ENCODE results near the gene IGF1R.

The IGF1R gene

DNA sequence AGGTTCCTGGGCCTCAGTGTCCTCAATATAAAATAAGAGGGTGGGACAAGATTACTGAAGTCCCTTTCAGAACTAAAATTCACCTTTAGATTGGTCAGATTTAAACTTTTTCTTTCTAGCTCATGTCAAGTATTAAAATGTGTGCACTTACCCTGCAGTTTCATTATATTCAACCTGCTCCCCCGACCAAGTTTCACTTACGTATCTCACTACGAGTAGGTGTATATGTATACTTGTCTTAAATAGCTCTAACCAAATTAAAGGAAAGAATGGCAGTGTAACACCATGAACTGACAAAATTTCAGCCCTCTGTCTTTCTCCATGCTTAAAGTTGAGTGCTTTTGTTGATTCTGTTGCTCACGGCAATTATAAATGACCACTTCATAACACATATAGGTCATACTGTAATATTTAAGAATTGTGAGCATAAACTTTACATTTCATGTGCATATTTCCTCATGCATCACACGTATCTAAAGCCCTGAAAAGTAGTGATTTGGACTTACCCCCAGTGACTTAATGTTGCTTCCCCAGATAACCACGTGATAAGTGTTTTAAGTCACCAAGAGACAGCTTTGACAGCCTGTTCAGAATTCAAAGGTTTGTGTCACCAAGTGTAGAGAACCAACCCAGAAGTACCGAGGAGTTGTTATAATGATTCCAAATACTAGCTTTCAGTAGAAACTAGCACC, 289.2 kb downstream of the IGF1R start:
- TF ChIP-seq, protein P1, sequence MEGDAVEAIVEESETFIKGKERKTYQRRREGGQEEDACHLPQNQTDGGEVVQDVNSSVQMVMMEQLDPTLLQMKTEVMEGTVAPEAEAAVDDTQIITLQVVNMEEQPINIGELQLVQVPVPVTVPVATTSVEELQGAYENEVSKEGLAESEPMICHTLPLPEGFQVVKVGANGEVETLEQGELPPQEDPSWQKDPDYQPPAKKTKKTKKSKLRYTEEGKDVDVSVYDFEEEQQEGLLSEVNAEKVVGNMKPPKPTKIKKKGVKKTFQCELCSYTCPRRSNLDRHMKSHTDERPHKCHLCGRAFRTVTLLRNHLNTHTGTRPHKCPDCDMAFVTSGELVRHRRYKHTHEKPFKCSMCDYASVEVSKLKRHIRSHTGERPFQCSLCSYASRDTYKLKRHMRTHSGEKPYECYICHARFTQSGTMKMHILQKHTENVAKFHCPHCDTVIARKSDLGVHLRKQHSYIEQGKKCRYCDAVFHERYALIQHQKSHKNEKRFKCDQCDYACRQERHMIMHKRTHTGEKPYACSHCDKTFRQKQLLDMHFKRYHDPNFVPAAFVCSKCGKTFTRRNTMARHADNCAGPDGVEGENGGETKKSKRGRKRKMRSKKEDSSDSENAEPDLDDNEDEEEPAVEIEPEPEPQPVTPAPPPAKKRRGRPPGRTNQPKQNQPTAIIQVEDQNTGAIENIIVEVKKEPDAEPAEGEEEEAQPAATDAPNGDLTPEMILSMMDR (IDR thresholded peaks at IDR 0.05; ENCODE audit: low read depth, low read length, missing control alignments), result no peak
- DNase-seq (ENCODE audit: low read depth), result peak; percentile 24

DNA sequence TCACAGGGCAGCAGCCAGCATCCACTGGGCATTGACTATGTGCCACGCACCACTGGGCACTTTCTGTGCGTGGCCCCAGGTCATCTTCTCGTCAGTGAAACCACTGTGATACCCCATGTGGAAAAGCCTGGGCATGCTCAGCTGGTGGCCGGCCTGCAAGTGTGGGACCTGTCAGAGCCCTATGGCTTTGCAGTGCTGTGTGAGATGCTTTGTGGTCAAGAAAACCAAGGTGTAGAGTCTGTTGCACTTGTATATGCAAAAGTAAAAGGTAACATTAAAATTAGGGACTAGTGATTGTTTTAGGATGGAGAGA, 289.7 kb downstream of the IGF1R start:
- TF ChIP-seq, protein P1 (IDR thresholded peaks at IDR 0.05; ENCODE audit: low read depth, low read length, missing control alignments), result no peak
- H3K4me3 ChIP-seq (ENCODE audit: low read depth, low read length), result no peak overlapping the region
- DNase-seq (ENCODE audit: low read depth), result no peak

More for the DNA sequence above, 289.2 kb downstream of the IGF1R start:
- no peak overlapping the region for H3K4me3 ChIP-seq (ENCODE audit: low read depth, low read length)

DNA sequence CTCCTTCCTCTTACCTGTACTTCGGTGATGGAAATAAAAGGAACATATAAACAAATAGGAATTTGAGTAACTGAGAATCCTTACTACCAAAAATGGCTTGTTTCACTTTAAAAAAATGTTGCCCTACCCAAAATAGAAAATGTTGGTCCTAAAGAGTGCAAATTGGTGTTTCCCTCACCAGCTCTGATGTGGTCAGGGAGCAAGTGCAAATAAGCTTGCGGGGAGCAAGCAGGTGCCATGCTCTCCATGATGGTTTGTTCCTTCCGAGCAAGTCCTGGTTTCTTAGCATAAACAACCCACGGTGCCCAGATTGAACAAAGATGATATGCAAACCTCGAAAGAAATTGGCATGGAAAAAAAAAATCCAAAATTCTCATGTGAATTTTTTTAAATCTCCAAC, 290.5 kb downstream of the IGF1R start:
- DNase-seq (ENCODE audit: low read depth), result no peak
- H3K4me3 ChIP-seq (ENCODE audit: low read depth, low read length), result no peak overlapping the region
- TF ChIP-seq, protein P1 (IDR thresholded peaks at IDR 0.05; ENCODE audit: low read depth, low read length, missing control alignments), result no peak

DNA sequence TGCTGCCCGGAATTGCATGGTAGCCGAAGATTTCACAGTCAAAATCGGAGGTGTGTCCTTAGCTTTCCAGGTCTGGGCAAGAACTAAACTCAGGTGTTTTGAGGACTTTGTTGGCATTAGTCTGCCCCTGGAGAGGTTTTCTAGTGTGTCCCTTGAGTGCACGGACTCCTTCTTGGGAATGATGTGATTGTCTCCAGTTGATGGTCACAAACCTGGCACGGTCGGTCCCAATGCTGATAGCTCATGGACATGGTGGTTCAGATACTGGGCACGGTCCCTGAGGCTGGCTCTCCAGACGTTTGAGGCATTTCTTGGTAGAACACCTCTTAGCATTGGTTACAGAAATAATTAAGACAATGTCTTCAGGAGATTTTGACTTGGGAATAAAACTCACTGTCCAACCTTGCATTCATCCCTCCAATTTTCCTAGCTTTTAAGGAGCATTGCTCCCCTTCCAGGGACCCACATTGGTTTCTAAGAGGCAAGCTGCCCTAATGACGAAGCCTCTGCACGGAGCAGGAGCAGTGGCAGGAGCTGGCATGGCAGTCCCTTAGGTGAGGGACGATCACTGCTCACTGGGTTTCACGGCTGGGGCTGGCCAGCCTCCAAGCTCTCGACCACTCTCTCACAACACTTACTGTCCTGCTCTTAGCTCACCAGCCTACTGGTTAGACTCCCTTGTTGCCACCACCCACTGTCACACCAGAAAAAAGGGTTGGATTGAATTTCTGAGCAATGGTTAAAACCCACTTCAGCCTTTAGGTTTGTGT, 291.2 kb downstream of the IGF1R start:
- H3K4me3 ChIP-seq (ENCODE audit: low read depth, low read length), result no peak overlapping the region
- TF ChIP-seq, protein P1 (IDR thresholded peaks at IDR 0.05; ENCODE audit: low read depth, low read length, missing control alignments), result no peak
- no peak for DNase-seq (ENCODE audit: low read depth)

DNA sequence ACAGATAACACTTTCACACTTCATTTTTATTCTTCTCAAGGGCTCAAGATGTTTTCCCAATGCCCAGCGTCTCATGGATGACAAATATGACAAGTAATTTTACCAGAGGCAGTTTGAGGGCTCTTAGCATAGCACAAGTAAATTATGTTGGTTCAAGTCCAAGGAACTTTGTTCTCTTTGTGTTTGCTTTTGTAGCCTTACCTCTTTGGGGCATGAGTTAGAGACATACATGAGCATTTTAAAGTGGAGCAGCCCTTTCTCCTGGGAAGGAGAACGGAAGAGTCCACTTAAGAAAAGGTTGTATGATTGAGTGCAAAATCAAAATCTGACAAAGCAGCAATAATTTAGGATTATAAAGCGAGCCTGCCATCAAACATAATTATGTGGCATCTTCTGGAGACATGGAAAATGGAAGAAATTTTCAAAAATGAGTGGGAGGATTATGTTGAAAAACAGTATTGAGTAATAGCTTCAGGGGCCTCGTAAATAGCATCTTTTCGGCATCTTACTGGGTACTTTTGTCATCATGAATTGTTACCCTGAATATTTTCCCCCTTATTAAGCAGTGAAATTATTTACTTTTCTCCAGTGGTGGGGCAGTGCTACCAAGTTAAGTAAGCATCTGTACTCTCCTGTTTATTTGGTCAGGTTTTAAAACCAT, 293.4 kb downstream of the IGF1R start:
- no peak for DNase-seq (ENCODE audit: low read depth)
- TF ChIP-seq, protein P1 (IDR thresholded peaks at IDR 0.05; ENCODE audit: low read depth, low read length, missing control alignments), result no peak
- H3K4me3 ChIP-seq (ENCODE audit: low read depth, low read length), result no peak overlapping the region

DNA sequence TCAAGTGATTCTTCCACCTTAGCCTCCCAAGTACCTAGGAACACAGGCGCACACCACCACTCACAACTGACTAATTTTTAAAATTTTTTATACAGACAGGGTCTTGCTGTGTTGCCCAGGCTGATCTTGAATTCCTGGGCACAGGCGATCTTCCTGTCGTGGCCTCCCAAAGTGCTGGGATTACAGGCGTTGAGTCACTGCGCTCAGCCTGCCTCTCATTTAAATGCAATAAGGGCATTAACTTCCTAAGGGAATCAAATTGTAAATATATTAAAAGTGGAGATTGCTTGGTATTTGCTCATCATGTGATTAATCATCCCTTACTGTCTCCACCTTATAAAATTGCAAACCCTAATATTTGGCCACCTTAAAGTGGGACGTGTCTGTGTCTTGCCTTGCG, 294.1 kb downstream of the IGF1R start:
- DNase-seq (ENCODE audit: low read depth), result no peak
- no peak overlapping the region for H3K4me3 ChIP-seq (ENCODE audit: low read depth, low read length)
- TF ChIP-seq, protein P1 (IDR thresholded peaks at IDR 0.05; ENCODE audit: low read depth, low read length, missing control alignments), result no peak

All from GM12864 (cell line).